DOHH2 (cell line): Measurements from ENCODE around the gene FN1.

Source experiments
- EZH2phosphoT487 ChIP-seq: fragments of 200-600 bp; sonication (generic); IDR thresholded peaks from 2 replicates; pipeline ENCODE4 v1.6.1; 2017; ENCODE audit warnings: borderline replicate concordance, mild to moderate bottlenecking, antibody characterized with exemption, low read length, moderate library complexity, mixed read lengths
- TF ChIP-seq, protein P1 (sequence below): fragments of 200-600 bp; sonication (generic); IDR thresholded peaks from one replicate; pipeline ENCODE4 v1.5.1; 2014; ENCODE audit warnings: antibody characterized with exemption, mild to moderate bottlenecking, low read depth, low read length; ENCODE audit not compliant: poor library complexity, severe bottlenecking

DNA sequence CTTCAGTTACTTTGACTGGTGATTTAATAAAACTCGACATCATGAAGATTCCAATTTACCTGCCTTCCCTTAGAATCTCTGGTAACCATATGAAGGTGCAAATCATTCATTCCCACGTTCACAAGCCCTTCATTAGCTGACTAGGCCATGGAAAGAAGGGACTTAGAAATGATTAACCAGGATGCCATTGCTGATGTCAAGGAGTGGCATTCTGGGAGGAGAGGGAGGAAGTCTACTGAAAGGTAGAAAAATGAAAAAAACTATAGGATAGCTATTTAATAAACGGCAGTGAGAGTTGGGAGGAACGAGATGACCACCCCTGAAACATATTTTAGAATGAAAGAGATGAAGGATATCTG lies 122.6 kb downstream of the FN1 start:
- TF ChIP-seq EZH2phosphoT487, result no peak
- TF ChIP-seq, protein P1, sequence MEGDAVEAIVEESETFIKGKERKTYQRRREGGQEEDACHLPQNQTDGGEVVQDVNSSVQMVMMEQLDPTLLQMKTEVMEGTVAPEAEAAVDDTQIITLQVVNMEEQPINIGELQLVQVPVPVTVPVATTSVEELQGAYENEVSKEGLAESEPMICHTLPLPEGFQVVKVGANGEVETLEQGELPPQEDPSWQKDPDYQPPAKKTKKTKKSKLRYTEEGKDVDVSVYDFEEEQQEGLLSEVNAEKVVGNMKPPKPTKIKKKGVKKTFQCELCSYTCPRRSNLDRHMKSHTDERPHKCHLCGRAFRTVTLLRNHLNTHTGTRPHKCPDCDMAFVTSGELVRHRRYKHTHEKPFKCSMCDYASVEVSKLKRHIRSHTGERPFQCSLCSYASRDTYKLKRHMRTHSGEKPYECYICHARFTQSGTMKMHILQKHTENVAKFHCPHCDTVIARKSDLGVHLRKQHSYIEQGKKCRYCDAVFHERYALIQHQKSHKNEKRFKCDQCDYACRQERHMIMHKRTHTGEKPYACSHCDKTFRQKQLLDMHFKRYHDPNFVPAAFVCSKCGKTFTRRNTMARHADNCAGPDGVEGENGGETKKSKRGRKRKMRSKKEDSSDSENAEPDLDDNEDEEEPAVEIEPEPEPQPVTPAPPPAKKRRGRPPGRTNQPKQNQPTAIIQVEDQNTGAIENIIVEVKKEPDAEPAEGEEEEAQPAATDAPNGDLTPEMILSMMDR, result no peak
